Measurements from ENCODE around the gene SCRN2. TPM values are rescaled to one million over a fixed set of nuclear protein-coding genes. Genes with fewer than 3 reads are reported as not detected.

The SCRN2 gene
- total and polyA plus RNA-seq, 2 of the 8 experiments (the other 6 are each of a cell fraction or from before 2014, with no cell fraction given): 24.4 to 42.3 TPM

DNA sequence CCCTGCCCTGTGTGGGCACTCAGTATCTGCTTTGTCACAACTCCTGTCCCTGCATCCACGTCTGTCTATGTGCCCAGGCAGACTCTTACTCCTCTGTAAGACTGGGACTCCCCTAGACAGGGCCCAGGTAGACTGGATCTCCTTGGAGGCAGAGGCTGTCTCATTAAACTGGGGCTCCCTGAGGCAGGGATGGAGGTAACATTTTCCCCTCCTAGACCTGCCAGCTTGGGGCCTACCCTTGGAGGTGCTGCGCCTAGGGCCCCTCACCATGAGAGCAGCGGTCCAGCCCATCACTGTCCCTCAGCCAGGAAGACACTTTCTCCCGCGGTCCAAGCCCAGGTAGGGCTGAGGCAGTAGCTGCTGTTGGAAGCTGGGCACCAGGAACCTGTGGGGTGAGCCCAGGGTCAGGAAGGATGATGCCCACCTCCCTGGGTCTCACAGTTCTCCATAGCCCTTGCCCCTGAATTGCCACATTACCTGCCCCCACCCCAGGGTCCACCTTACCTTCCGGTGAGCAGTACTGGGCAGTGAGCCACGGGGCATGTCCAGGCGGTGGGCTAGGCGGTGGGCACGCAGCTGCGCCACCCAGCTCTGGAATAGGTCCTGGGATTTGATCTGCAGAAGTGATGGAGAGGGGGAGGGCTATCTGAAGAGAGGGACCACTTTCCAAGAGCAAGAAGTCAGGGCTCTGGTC lies 22.9 kb downstream of the SCRN2 start (continued):
- TF ChIP-seq SAP30 (IDR thresholded peaks at IDR 0.05; ENCODE audit: insufficient read depth, insufficient replicate concordance, low read length) (no peak), RFX5 (IDR thresholded peaks at IDR 0.05; ENCODE audit: borderline replicate concordance, low read depth, low read length) (no peak), PHF8 (conservative IDR thresholded peaks at IDR 0.05; ENCODE audit: low read depth, low read length) (no peak), KDM4A (IDR thresholded peaks at IDR 0.05; ENCODE audit: low read depth, low read length, severe bottlenecking) (no peak), KDM5A (IDR thresholded peaks at IDR 0.05; ENCODE audit: low read length) (no peak), BACH1 (IDR thresholded peaks at IDR 0.05; ENCODE audit: low read length) (no peak)

Measured in H1 (cell line).